NB4 (cell line): Measurements from ENCODE around the gene MAD1L1.

Experiments used
- DNase-seq: peaks from one replicate; pipeline ENCODE4 v3.0.0; 2010; ENCODE audit warnings: low read depth
- H3K4me3 ChIP-seq: one replicate; pipeline ENCODE4 v1.5.1; 2011; ENCODE audit warnings: mild to moderate bottlenecking, low read depth, low read length, moderate library complexity
- CTCF ChIP-seq: IDR thresholded peaks from one replicate; pipeline ENCODE4 v1.5.1; 2012; ENCODE audit warnings: low read depth, low read length
- MAX ChIP-seq: IDR thresholded peaks from 2 replicates; pipeline ENCODE4 v1.6.1; 2011; ENCODE audit warnings: low read depth, low read length
- MYC ChIP-seq: IDR thresholded peaks from 2 replicates; pipeline ENCODE4 v1.6.1; 2011; ENCODE audit warnings: low read depth, low read length
- POLR2A ChIP-seq: IDR thresholded peaks from 2 replicates; pipeline ENCODE4 v1.6.1; 2011; ENCODE audit warnings: mild to moderate bottlenecking; ENCODE audit not compliant: insufficient read length; ENCODE audit errors: extremely low read depth

Gene MAD1L1

GRCh38 chr7:1897076-1897860 lies 335.5 kb downstream of the MAD1L1 start:
- TF ChIP-seq MYC: no peak
- no peak for TF ChIP-seq POLR2A
- no peak for TF ChIP-seq CTCF
- no peak for TF ChIP-seq MAX

GRCh38 chr7:1895664-1896515 lies 336.9 kb downstream of the MAD1L1 start:
- DNase-seq: no peak
- TF ChIP-seq POLR2A (no peak), MYC (no peak), CTCF (no peak), MAX (no peak)
- no peak overlapping the region for H3K4me3 ChIP-seq

More at GRCh38 chr7:1897076-1897860, 335.5 kb downstream of the MAD1L1 start:
- no peak overlapping the region for H3K4me3 ChIP-seq
- no peak for DNase-seq

- no peak for DNase-seq
- TF ChIP-seq MYC (no peak), POLR2A (no peak), MAX (no peak), CTCF (no peak)
- no peak overlapping the region for H3K4me3 ChIP-seq
Measured at GRCh38 chr7:1894906-1895663, 337.7 kb downstream of the MAD1L1 start.

GRCh38 chr7:1894313-1894900 lies 338.3 kb downstream of the MAD1L1 start:
- no peak for DNase-seq
- TF ChIP-seq MAX (no peak), POLR2A (no peak), MYC (no peak), CTCF (no peak)

GRCh38 chr7:1893451-1893850 lies 339.3 kb downstream of the MAD1L1 start:
- no peak for DNase-seq
- TF ChIP-seq MYC (no peak), MAX (no peak), CTCF (no peak), POLR2A (no peak)
- no peak overlapping the region for H3K4me3 ChIP-seq

More at GRCh38 chr7:1894313-1894900, 338.3 kb downstream of the MAD1L1 start:
- no peak overlapping the region for H3K4me3 ChIP-seq
